Measurements from ENCODE around the gene KISS1R.

KISS1R gene

DNA sequence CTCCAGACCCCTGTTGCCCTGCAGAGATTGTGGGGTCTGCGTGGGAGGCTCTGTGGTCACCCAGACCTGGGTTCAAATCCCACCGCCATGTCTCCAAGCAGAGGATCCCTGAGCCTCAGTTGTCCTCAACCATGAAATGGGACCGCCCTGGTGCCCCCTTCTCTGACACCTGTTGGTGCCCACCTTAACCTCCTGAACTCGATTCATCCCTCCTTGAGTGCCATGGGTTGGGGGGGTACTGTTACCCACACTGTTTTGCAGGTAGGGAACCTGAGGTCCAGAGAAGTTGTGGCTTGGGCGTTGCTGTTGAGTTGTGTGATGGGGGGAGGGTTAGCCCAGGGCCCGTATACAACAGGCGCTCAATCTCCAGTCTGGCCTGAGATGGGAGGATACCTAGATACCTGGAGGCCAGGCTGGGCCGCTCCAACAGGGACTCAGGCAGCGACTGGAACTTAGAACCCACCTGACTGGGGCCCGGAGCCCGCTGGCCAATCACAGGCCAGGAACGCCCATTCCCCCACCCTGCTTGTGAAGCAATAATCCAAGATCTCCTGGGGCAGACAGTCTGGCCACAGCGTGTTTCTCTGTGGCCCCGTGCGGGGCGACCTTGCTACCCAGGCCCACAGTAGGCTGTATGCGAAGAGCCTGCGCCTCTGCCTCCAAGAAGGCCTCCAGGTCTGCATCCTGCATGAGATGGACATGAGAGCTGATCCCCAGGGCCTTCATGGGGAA lies 11.5 kb downstream of the KISS1R start (continued):
- TF ChIP-seq, protein P1, sequence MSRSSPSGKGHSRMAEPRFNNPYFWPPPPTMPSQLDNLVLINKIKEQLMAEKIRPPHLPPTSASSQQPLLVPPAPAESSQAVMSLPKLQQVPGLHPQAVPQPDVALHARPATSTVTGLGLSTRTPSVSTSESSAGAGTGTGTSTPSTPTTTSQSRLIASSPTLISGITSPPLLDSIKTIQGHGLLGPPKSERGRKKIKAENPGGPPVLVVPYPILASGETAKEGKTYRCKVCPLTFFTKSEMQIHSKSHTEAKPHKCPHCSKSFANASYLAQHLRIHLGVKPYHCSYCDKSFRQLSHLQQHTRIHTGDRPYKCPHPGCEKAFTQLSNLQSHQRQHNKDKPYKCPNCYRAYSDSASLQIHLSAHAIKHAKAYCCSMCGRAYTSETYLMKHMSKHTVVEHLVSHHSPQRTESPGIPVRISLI (tag by site-specific recombination; IDR thresholded peaks at IDR 0.05), result no peak
- peak; percentile 69; the same call in 1 of the 2 replicates for TF ChIP-seq SCRT1 (tag by site-specific recombination; IDR thresholded peaks at IDR 0.05; ENCODE audit: borderline replicate concordance)

DNA sequence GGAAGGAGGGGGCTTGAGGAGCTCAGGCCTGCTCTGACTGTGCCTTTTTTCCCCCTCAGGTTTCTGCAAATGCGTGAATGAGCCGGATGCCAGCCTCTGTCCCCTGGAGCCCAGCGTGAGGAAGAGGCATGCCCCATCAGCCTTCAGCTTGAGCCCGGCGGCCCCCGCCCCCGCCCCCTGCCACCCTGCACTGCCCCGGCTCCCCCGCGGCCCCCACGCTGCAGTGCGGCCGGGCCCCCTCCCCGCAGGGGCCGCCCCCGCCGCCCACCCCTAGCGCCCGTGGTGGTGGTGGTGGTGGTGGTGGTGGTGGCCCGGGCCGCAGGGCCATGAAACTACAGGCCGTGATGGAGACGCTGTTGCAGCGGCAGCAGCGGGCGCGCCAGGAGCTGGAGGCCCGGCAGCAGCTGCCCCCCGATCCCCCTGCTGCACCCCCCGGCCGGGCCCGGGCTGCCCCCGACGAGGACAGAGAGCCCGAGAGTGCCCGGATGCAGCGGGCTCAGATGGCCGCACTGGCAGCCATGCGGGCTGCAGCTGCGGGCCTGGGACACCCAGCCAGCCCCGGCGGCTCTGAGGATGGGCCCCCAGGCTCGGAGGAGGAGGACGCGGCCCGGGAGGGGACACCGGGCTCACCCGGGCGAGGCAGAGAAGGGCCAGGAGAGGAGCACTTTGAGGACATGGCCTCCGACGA lies 12.2 kb downstream of the KISS1R start:
- no peaks in the 10 kb centered on the region for H3K4me1 ChIP-seq (ENCODE audit: control insufficient read depth, insufficient read depth, low read length)
- no peak overlapping the region for H3K27ac ChIP-seq (ENCODE audit: extremely low read depth, low read depth, low read length)
- H3K9me3 ChIP-seq (ENCODE audit: control insufficient read depth, insufficient read depth, low read depth, low read length), result no peaks in the 10 kb centered on the region
- ChIA-PET POLR2A (interaction anchor here (0.6 kb wide), 1 partner anchor 8 kb away, joined by 4 read pairs; no protein-coding TSS in a partner anchor), CTCF (no interaction called here)
- TF ChIP-seq, protein P2, sequence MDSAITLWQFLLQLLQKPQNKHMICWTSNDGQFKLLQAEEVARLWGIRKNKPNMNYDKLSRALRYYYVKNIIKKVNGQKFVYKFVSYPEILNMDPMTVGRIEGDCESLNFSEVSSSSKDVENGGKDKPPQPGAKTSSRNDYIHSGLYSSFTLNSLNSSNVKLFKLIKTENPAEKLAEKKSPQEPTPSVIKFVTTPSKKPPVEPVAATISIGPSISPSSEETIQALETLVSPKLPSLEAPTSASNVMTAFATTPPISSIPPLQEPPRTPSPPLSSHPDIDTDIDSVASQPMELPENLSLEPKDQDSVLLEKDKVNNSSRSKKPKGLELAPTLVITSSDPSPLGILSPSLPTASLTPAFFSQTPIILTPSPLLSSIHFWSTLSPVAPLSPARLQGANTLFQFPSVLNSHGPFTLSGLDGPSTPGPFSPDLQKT (IDR thresholded peaks at IDR 0.05; ENCODE audit: borderline replicate concordance, low read depth, low read length), result no peak
- TF ChIP-seq ZNF48 (tag by site-specific recombination; IDR thresholded peaks at IDR 0.05) (no peak), ZNF324 (tag by site-specific recombination; IDR thresholded peaks at IDR 0.05) (no peak), SCRT1 (tag by site-specific recombination; IDR thresholded peaks at IDR 0.05; ENCODE audit: borderline replicate concordance) (no peak), ZFP69B (tag by site-specific recombination; IDR thresholded peaks at IDR 0.05) (no peak), ZNF768 (tag by site-specific recombination; IDR thresholded peaks at IDR 0.05) (no peak), ZNF654 (tag by site-specific recombination; IDR thresholded peaks at IDR 0.05; ENCODE audit: low read depth) (no peak), ZNF223 (tag by site-specific recombination; IDR thresholded peaks at IDR 0.05) (no peak), TRIM28 (IDR thresholded peaks at IDR 0.05; ENCODE audit: borderline replicate concordance, low read length) (no peak), ZNF664 (tag by site-specific recombination; IDR thresholded peaks at IDR 0.05) (no peak)
- TF ChIP-seq, protein P3, sequence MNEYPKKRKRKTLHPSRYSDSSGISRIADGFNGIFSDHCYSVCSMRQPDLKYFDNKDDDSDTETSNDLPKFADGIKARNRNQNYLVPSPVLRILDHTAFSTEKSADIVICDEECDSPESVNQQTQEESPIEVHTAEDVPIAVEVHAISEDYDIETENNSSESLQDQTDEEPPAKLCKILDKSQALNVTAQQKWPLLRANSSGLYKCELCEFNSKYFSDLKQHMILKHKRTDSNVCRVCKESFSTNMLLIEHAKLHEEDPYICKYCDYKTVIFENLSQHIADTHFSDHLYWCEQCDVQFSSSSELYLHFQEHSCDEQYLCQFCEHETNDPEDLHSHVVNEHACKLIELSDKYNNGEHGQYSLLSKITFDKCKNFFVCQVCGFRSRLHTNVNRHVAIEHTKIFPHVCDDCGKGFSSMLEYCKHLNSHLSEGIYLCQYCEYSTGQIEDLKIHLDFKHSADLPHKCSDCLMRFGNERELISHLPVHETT (tag by site-specific recombination; IDR thresholded peaks at IDR 0.05), result no peak
- TF ChIP-seq, protein P4, sequence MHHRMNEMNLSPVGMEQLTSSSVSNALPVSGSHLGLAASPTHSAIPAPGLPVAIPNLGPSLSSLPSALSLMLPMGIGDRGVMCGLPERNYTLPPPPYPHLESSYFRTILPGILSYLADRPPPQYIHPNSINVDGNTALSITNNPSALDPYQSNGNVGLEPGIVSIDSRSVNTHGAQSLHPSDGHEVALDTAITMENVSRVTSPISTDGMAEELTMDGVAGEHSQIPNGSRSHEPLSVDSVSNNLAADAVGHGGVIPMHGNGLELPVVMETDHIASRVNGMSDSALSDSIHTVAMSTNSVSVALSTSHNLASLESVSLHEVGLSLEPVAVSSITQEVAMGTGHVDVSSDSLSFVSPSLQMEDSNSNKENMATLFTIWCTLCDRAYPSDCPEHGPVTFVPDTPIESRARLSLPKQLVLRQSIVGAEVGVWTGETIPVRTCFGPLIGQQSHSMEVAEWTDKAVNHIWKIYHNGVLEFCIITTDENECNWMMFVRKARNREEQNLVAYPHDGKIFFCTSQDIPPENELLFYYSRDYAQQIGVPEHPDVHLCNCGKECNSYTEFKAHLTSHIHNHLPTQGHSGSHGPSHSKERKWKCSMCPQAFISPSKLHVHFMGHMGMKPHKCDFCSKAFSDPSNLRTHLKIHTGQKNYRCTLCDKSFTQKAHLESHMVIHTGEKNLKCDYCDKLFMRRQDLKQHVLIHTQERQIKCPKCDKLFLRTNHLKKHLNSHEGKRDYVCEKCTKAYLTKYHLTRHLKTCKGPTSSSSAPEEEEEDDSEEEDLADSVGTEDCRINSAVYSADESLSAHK (tag by site-specific recombination; IDR thresholded peaks at IDR 0.05), result no peak
- TF ChIP-seq, protein P5, sequence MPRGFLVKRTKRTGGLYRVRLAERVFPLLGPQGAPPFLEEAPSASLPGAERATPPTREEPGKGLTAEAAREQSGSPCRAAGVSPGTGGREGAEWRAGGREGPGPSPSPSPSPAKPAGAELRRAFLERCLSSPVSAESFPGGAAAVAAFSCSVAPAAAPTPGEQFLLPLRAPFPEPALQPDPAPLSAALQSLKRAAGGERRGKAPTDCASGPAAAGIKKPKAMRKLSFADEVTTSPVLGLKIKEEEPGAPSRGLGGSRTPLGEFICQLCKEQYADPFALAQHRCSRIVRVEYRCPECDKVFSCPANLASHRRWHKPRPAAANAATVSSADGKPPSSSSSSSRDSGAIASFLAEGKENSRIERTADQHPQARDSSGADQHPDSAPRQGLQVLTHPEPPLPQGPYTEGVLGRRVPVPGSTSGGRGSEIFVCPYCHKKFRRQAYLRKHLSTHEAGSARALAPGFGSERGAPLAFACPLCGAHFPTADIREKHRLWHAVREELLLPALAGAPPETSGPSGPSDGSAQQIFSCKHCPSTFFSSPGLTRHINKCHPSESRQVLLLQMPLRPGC (tag by site-specific recombination; IDR thresholded peaks at IDR 0.05), result no peak
- peaks cover 0 to 31% of the 10 kb centered on the region in 2 experiments; a peak in 2 of 3 replicates for H3K36me3 ChIP-seq (ENCODE audit: control insufficient read depth in 2 of 2, insufficient read depth in 1 of 2, low read length in 2 of 2)
- no peak overlapping the region for H3K4me3 ChIP-seq (ENCODE audit: low read depth, low read length)

All from HEK293 (cell line).